Tibial nerve (tissue), 4 donors: ENCODE measurements around the gene LMF1.

Experiments used
- CTCF ChIP-seq, 5 experiments: fragments of 200-600 bp in 3 of 5; fragments of 450-650 bp in 2 of 5; sonication (generic) in 3 of 5; IDR thresholded peaks; one replicate each; pipeline ENCODE4 v1.5.1; 2016 to 2019; ENCODE audit warnings: antibody characterized with exemption in 5 of 5, mild to moderate bottlenecking in 3 of 5, moderate library complexity in 2 of 5
- EP300 ChIP-seq, 2 donors: sonication (generic); formaldehyde crosslinking; IDR thresholded peaks; one replicate each; pipeline ENCODE4 v1.6.1; 2017; ENCODE audit warnings: antibody characterized with exemption in 2 of 2, mild to moderate bottlenecking in 1 of 2
- POLR2A ChIP-seq, 2 donors: fragments of 450-650 bp; IDR thresholded peaks; one replicate each; pipeline ENCODE4 v1.6.1; 2017; ENCODE audit warnings: antibody characterized with exemption in 2 of 2, mild to moderate bottlenecking in 2 of 2, moderate library complexity in 2 of 2

- TF ChIP-seq POLR2A (IDR thresholded peaks at IDR 0.05) (no peak), CTCF (IDR thresholded peaks at IDR 0.05) (no peak), EP300 (IDR thresholded peaks at IDR 0.05) (no peak)
These were observed 134.6 kb downstream of the LMF1 start for GRCh38 chr16:836221-836620.
